ENCODE data around the gene ZC2HC1C. TPM values are rescaled to one million over a fixed set of nuclear protein-coding genes. Genes with fewer than 3 reads are reported as not detected.

Gene ZC2HC1C
- total and polyA plus RNA-seq, 2 experiments from 2014 or later: 0.90 to 2.8 TPM

DNA sequence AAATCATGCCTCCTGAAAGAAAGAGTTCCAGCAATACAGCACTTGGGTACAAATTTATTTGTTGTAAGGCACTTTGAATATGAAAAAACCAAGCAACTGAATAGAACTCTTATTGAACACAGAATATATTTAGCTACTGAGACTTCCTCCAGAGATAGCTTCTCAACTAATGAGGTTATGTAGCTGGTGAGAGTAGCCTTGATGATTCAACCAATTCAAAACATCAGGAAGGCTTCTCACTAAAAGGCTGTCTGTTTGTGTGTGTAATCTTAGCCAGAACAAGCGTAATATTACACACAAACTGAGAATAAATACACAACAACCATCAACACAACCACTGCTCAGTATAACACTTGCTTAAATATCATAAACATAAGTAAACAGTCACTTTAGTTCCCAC lies 46.3 kb upstream of the ZC2HC1C start:
- peaks cover 7% of the 10 kb centered on the region; the same call in 1 of the 2 replicates for H3K36me3 ChIP-seq (ENCODE audit: insufficient read depth)
- no peaks in the 10 kb centered on the region for H3K27me3 ChIP-seq (ENCODE audit: insufficient read depth)
- H4K20me1 ChIP-seq (replicated peaks; ENCODE audit: insufficient read depth): no peaks in the 10 kb centered on the region
- H3K4me3 Mint-ChIP-seq: no peak overlapping the region
- H3K4me3 ChIP-seq: no peak overlapping the region
- no peak overlapping the region for H3K27ac Mint-ChIP-seq
- no peaks in the 10 kb centered on the region for H3K9me3 Mint-ChIP-seq
- TF ChIP-seq EZH2 (IDR thresholded peaks at IDR 0.05; ENCODE audit: low read depth, unreplicated experiment): no peak
- TF ChIP-seq JUNB (IDR thresholded peaks at IDR 0.05; ENCODE audit: unreplicated experiment): no peak
- TF ChIP-seq EZH2phosphoT487 (IDR thresholded peaks at IDR 0.05; ENCODE audit: unreplicated experiment): no peak
- TF ChIP-seq CREB1 (CRISPR knock-in tag; IDR thresholded peaks at IDR 0.05; ENCODE audit: low read depth): no peak
- TF ChIP-seq ZNF462 (CRISPR knock-in tag; IDR thresholded peaks at IDR 0.05): no peak
- no peak for TF ChIP-seq NANOG (IDR thresholded peaks at IDR 0.05; ENCODE audit: borderline replicate concordance)
- TF ChIP-seq, protein P1, sequence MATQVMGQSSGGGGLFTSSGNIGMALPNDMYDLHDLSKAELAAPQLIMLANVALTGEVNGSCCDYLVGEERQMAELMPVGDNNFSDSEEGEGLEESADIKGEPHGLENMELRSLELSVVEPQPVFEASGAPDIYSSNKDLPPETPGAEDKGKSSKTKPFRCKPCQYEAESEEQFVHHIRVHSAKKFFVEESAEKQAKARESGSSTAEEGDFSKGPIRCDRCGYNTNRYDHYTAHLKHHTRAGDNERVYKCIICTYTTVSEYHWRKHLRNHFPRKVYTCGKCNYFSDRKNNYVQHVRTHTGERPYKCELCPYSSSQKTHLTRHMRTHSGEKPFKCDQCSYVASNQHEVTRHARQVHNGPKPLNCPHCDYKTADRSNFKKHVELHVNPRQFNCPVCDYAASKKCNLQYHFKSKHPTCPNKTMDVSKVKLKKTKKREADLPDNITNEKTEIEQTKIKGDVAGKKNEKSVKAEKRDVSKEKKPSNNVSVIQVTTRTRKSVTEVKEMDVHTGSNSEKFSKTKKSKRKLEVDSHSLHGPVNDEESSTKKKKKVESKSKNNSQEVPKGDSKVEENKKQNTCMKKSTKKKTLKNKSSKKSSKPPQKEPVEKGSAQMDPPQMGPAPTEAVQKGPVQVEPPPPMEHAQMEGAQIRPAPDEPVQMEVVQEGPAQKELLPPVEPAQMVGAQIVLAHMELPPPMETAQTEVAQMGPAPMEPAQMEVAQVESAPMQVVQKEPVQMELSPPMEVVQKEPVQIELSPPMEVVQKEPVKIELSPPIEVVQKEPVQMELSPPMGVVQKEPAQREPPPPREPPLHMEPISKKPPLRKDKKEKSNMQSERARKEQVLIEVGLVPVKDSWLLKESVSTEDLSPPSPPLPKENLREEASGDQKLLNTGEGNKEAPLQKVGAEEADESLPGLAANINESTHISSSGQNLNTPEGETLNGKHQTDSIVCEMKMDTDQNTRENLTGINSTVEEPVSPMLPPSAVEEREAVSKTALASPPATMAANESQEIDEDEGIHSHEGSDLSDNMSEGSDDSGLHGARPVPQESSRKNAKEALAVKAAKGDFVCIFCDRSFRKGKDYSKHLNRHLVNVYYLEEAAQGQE (IDR thresholded peaks at IDR 0.05; ENCODE audit: unreplicated experiment): no peak
- no peaks in the 10 kb centered on the region for H3K4me1 ChIP-seq (ENCODE audit: insufficient read depth)
- H3K4me1 Mint-ChIP-seq: no peaks in the 10 kb centered on the region
- H3K79me2 ChIP-seq (replicated peaks; ENCODE audit: insufficient read depth): no peaks in the 10 kb centered on the region
- peaks cover 19% of the 10 kb centered on the region for H3K36me3 Mint-ChIP-seq (ENCODE audit: low read depth)
- H3K27me3 Mint-ChIP-seq (ENCODE audit: insufficient read depth, low read depth, poor library complexity): no peaks in the 10 kb centered on the region
- DNase-seq (ENCODE audit: low spot score) (no peak), ATAC-seq (no peak)
- H2AFZ ChIP-seq: no peak overlapping the region
- no peak overlapping the region for H3K27ac ChIP-seq (ENCODE audit: low read depth)
- no peaks in the 10 kb centered on the region for H3F3A ChIP-seq (replicated peaks; ENCODE audit: low read depth)
- H3K4me2 ChIP-seq: no peak overlapping the region
- no peaks in the 10 kb centered on the region for H3K9me2 ChIP-seq (ENCODE audit: insufficient read depth)
